Activated T-cell treated with anti-CD3 and anti-CD28 coated beads, Interleukin-2, amount 50 U/mL, for 1 hour (primary cell): ENCODE measurements around the gene PEX11A.

Experiments used
- DNase-seq: peaks from one replicate; pipeline ENCODE4 v3.0.0-alpha.2; 2020

The PEX11A gene

GRCh38 chr15:89674526-89674925, 16.0 kb downstream of the PEX11A start:
- DNase-seq: no peak

GRCh38 chr15:89673165-89673512, 17.4 kb downstream of the PEX11A start:
- DNase-seq: no peak

GRCh38 chr15:89672221-89673164, 18.1 kb downstream of the PEX11A start:
- no peak for DNase-seq

GRCh38 chr15:89671687-89672086, 18.9 kb downstream of the PEX11A start:
- DNase-seq: no peak

GRCh38 chr15:89670971-89671560, 19.5 kb downstream of the PEX11A start:
- DNase-seq: no peak

GRCh38 chr15:89669941-89670340, 20.6 kb downstream of the PEX11A start:
- DNase-seq: no peak

GRCh38 chr15:89669309-89669865, 21.2 kb downstream of the PEX11A start:
- no peak for DNase-seq

GRCh38 chr15:89668171-89668570, 22.4 kb downstream of the PEX11A start:
- no peak for DNase-seq

- DNase-seq: no peak
These were observed 22.9 kb downstream of the PEX11A start for GRCh38 chr15:89667706-89667960.

GRCh38 chr15:89666858-89667705, 23.5 kb downstream of the PEX11A start:
- DNase-seq: no peak

GRCh38 chr15:89666184-89666857, 24.2 kb downstream of the PEX11A start:
- DNase-seq: no peak

- DNase-seq: no peak
These were observed 24.9 kb downstream of the PEX11A start for GRCh38 chr15:89665449-89666181.

- no peak for DNase-seq
These were observed 25.9 kb downstream of the PEX11A start for GRCh38 chr15:89664441-89665350.

- DNase-seq: no peak
These were observed 27.5 kb downstream of the PEX11A start for GRCh38 chr15:89662893-89663626.

- DNase-seq: no peak
These were observed 30.0 kb downstream of the PEX11A start for GRCh38 chr15:89660556-89660955.

GRCh38 chr15:89659295-89659694, 31.3 kb downstream of the PEX11A start:
- no peak for DNase-seq

GRCh38 chr15:89657686-89658200, 32.8 kb downstream of the PEX11A start:
- DNase-seq: no peak

- no peak for DNase-seq
These were observed 34.3 kb downstream of the PEX11A start for GRCh38 chr15:89656116-89656815.
